Hepatocyte (in vitro differentiated cells): ENCODE data around the gene TNK2. TPM values are rescaled to one million over a fixed set of nuclear protein-coding genes. Genes with fewer than 3 reads are reported as not detected.
"Not testable (repeated sequence)": the region's sequence is repeated elsewhere in the genome, so short reads cannot be mapped to it uniquely, and the experiment has no call there.

Experiments
- DNase-seq: peaks from one replicate; pipeline ENCODE4 v3.0.0-alpha.2; 2016; ENCODE audit warnings: low spot score
- H2AFZ ChIP-seq: fragments of 200-600 bp; sonication (generic); 2 replicates; pipeline ENCODE4 v1.6.0; 2016; ENCODE audit warnings: antibody characterized with exemption, mild to moderate bottlenecking
- H3K27ac ChIP-seq: fragments of 200-600 bp; sonication (generic); 2 replicates; pipeline ENCODE4 v1.5.1; 2016; ENCODE audit warnings: mild to moderate bottlenecking
- H3K27me3 ChIP-seq: fragments of 200-600 bp; sonication (generic); 2 replicates; pipeline ENCODE4 v1.6.1; 2016
- H3K36me3 ChIP-seq: fragments of 200-600 bp; sonication (generic); replicated peaks from 2 replicates; pipeline ENCODE4 v1.5.1; 2016; ENCODE audit warnings: low read depth; ENCODE audit not compliant: insufficient read depth
- H3K4me1 ChIP-seq: fragments of 200-600 bp; sonication (generic); 2 replicates; pipeline ENCODE4 v1.5.1; 2016; ENCODE audit warnings: mild to moderate bottlenecking, moderate library complexity; ENCODE audit not compliant: insufficient read depth
- H3K4me2 ChIP-seq: fragments of 200-600 bp; sonication (generic); 2 replicates; pipeline ENCODE4 v1.6.0; 2016
- H3K4me3 ChIP-seq: fragments of 200-600 bp; sonication (generic); 2 replicates; pipeline ENCODE4 v1.5.1; 2016; ENCODE audit warnings: mild to moderate bottlenecking
- H3K79me2 ChIP-seq: fragments of 200-600 bp; sonication (generic); 2 replicates; pipeline ENCODE4 v1.6.0; 2017; ENCODE audit warnings: mild to moderate bottlenecking
- H3K9me2 ChIP-seq: fragments of 200-600 bp; sonication (generic); replicated peaks from 2 replicates; pipeline ENCODE4 v1.6.0; 2017; ENCODE audit warnings: mild to moderate bottlenecking; ENCODE audit not compliant: insufficient read depth
- H3K9me3 ChIP-seq: fragments of 200-600 bp; sonication (generic); 2 replicates; pipeline ENCODE4 v1.5.1; 2016; ENCODE audit warnings: low read depth, mild to moderate bottlenecking
- H4K20me1 ChIP-seq: fragments of 200-600 bp; sonication (generic); 2 replicates; pipeline ENCODE4 v1.6.0; 2016; ENCODE audit warnings: mild to moderate bottlenecking; ENCODE audit not compliant: insufficient read depth, poor library complexity, severe bottlenecking
- WGBS: methylation state at CpG from one replicate; pipeline ENCODE4 v1.1.6; 2016; ENCODE audit warnings: low lambda C conversion rate; ENCODE audit errors: missing lambda C conversion rate; 5-methylcytosine and 5-hydroxymethylcytosine counted together
- polyA plus RNA-seq: library from polyadenylated mRNA; unstranded; fragments of >200 nt; fragmentation: Nextera tagmentation; extraction: Ambion mirVana; gene quantifications from 2 replicates; pipeline ENCODE4 v1.2.1, GENCODE V29; 2016
- total RNA-seq: library from RNA; depleted of rRNA; stranded (reverse); fragments of >200 nt; gene quantifications from 2 replicates; pipeline ENCODE4 v1.2.3, GENCODE V29; 2014

TNK2 gene
- total and polyA plus RNA-seq, 2 experiments from 2014 or later = 5.9 to 11.6 TPM

DNA sequence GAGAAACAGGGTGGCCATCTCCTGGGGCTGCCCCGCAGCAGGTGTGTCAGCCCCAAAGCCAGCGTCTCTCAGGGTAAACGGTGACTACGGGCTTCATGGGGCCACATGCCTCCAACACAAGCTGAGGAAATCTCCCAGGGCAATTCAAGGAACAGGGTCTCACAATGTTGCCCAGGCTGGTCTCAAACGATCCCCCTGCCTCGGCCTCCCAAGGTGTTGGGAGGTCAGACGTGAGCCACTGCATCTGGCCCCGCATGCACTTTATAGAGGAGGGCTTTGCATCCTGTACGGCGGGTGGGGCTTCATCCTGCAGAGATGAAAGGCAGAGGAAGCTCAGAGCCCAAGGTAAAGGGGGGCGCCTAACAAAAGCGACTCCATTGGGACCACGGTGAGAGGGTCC lies 42.4 kb upstream of the TNK2 start:
- H3K4me1 ChIP-seq, H3K79me2 ChIP-seq, H3K4me2 ChIP-seq, H3K27ac ChIP-seq, DNase-seq, H4K20me1 ChIP-seq, H3K9me3 ChIP-seq, H3K27me3 ChIP-seq, H3K36me3 ChIP-seq, H2AFZ ChIP-seq, H3K4me3 ChIP-seq, H3K9me2 ChIP-seq: not testable (repeated sequence)
- whole genome bisulfite sequencing = 93% methylated on average over 13 of the region's 13 CpGs

DNA sequence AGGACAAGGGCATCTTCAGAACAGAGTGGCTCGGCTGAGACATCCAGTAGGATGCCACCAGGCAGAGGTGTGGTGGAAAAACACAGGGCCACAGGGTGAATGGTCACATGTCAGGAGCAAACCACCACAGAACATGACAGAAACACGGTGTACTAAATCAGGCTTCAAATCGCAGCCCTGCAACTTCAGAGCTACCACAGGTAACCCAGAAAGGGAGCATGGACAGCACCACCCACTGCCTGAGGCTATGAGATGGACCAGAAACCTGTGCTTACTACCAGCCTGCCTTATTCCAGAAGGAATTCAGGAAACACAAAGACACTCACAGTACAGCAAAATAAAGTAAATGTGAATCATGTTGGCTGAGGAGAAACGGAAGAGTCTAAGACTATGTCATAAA lies 41.8 kb upstream of the TNK2 start:
- not testable (repeated sequence) for H3K79me2 ChIP-seq, H2AFZ ChIP-seq, H3K36me3 ChIP-seq, H3K9me2 ChIP-seq, H3K4me3 ChIP-seq, H3K27me3 ChIP-seq, H3K4me1 ChIP-seq, H3K9me3 ChIP-seq, DNase-seq, H3K4me2 ChIP-seq, H3K27ac ChIP-seq, H4K20me1 ChIP-seq
- 87% methylated on average over 4 of the region's 4 CpGs for WGBS

DNA sequence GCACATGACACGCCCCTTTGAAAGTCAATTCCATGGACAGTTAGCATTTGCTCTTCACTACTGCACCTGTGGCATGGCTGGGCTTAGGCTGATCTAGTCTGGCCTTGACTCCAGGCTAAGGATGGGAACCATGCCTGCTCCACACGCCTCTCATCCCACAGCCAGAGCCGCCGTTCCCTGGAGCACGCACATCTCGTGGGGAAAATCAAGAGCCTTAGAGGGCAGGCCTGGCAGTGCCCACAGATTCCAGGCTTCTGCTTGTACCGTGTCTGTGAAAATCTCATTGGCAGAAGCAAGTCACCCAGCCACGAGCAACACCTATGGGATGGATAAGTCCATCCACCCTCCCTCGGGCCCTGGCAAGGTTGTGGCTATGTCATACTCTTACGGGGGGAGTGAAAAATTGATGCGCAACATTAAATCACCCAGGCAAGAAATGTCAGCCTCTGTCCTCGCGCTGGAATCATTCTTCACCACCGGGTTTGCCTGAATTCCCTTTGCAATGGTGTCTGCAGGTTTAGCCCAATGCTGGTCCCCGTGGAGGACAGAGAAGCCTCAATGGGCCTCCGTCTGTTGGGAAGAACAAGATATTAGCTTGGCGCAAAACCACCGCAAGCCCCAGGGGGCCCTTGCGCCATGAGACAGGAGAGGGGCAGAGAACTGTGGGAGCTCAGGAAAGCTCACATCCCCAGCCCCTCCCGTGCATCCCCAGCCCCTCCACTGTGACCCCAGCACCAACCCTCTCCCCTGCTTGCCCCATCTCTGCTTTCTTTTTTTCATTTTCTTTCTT lies 38.8 kb upstream of the TNK2 start:
- H3K4me1 ChIP-seq, H4K20me1 ChIP-seq, H3K27ac ChIP-seq, DNase-seq, H3K27me3 ChIP-seq, H3K79me2 ChIP-seq, H3K36me3 ChIP-seq, H3K4me2 ChIP-seq, H3K9me3 ChIP-seq, H2AFZ ChIP-seq, H3K9me2 ChIP-seq, H3K4me3 ChIP-seq: not testable (repeated sequence)
- 96% methylated on average over 19 of the region's 20 CpGs for WGBS

DNA sequence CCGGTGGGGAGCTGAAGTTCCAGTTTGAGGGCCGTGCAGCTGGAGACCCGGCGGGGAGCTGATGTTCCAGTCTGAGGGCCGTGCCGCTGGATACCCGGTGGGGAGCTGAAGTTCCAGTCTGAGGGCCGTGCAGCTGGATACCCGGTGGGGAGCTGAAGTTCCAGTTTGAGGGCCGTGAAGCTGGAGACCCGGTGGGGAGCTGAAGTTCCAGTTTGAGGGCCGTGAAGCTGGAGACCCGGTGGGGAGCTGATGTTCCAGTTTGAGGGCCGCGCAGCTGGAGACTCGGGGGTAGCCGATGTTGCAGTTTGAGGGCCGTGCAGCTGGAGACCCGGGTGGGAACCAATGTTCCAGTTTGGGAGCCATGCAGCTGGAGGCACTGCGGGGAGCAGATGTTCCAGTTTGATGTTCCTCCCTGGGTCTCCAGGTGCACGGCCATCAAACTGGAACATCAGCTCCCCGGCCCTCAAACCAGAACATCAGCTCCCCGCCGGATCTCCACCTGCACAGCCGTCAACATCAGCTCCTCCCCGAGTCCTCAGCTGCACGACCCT lies 33.0 kb upstream of the TNK2 start:
- not testable (repeated sequence) for H3K27ac ChIP-seq

DNA sequence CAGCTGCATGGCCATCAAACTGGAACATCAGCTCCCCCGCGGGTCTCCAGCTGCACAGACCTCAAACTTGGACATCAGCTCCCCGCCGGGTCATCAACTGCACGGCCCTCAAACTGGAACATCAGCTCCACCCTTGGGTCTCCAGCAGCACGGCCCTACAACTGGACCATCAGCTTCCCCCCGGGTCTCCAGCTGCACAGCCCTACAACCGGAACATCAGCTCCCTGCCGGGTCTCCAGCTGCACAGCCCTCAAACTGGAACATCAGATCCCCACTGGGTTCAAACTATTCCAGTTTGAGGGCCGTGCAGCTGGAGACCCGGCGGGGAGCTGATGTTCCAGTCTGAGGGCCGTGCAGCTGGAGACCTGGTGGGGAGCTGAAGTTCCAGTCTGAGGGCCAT lies 32.5 kb upstream of the TNK2 start:
- H3K4me1 ChIP-seq, H4K20me1 ChIP-seq, H3K36me3 ChIP-seq, H2AFZ ChIP-seq, H3K4me2 ChIP-seq, DNase-seq, H3K27ac ChIP-seq, H3K9me2 ChIP-seq, H3K79me2 ChIP-seq, H3K27me3 ChIP-seq, H3K9me3 ChIP-seq, H3K4me3 ChIP-seq: not testable (repeated sequence)
- 93% methylated on average over 13 of the region's 13 CpGs for WGBS

More for the DNA sequence above, 33.0 kb upstream of the TNK2 start:
- H3K4me3 ChIP-seq, H3K79me2 ChIP-seq, H3K4me1 ChIP-seq, H2AFZ ChIP-seq, H3K27me3 ChIP-seq, H3K9me2 ChIP-seq, H3K4me2 ChIP-seq, H3K9me3 ChIP-seq, H3K36me3 ChIP-seq, H4K20me1 ChIP-seq, DNase-seq: not testable (repeated sequence)
- WGBS = 93% methylated on average over 25 of the region's 27 CpGs

DNA sequence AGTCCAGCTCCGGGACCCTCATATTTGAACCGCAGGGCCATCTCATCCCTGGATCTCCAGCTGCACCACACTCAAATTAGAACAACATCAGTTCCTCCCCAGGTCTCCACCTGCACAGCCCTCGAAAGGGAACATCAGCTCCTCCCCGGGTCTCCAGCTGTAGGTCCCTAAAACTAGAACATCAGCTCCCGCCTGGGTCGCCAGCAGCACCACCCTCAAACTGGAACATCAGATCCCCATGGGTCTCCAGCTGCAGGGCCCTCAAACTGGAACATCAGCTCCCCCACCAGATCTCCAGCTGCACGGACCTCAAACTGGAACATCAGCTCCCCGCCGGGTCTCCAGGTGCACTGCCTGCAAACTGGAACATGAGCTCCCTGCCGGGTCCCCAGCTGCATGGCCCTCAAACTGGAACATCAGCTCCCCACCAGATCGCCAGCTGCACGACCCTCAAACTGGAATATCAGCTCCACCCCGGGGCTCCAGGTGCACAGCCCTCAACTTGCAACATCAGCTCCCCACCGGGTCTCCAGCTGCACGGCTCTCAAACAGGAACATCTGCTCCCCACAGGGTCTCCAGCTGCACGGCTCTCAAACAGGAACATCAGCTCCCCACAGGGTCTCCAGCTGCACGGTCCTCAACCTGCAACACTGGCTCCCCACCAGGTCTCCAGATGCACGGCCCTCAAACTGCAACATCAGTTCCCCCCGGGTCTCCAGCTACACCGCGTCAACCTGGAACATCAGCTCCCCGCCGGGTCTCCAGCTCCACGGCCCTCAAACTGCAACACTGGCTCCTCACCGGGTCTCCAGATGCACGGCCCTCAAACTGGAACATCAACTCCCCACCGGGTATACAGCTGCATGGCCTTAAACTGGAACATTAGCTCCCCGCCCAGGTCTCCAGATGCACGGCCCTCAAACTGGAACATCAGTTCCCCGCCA lies 31.4 kb upstream of the TNK2 start:
- not testable (repeated sequence) for H4K20me1 ChIP-seq, H3K27me3 ChIP-seq, H2AFZ ChIP-seq, H3K4me1 ChIP-seq, H3K9me2 ChIP-seq, H3K4me3 ChIP-seq, H3K27ac ChIP-seq, H3K79me2 ChIP-seq, H3K36me3 ChIP-seq, H3K9me3 ChIP-seq, DNase-seq, H3K4me2 ChIP-seq
- WGBS = 97% methylated on average over 25 of the region's 30 CpGs

DNA sequence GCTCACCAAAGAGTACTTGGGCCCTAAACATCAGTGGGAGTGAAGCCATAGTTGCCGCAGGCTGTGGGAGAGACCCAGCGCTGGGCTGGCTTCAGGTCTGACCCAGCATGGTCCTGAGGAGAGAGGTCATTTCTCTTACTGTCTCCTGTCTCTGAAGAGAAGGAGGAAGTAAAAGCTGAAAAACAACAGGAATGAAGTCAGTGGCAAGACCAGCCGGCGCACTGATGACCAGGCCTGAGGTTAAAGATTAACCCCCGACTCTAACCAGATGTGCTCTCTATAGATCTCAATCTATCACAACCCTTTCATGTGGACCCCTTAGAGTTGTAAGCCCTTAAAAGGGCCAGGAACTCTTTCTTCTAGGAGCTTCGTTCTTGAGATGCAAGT lies 24.7 kb upstream of the TNK2 start:
- not testable (repeated sequence) for H2AFZ ChIP-seq, H4K20me1 ChIP-seq, H3K27me3 ChIP-seq, H3K4me1 ChIP-seq, H3K9me3 ChIP-seq, H3K9me2 ChIP-seq, H3K36me3 ChIP-seq, H3K79me2 ChIP-seq, H3K4me2 ChIP-seq, H3K4me3 ChIP-seq, DNase-seq
- 83% methylated on average over 6 of the region's 6 CpGs for WGBS
- peak overlapping the region; percentile 85 for H3K27ac ChIP-seq
